Measurements from ENCODE around the gene CAPN14.
A peak's percentile ranks its signal among the peaks of the same experiment; 100 is the strongest.

The CAPN14 gene, protein sequence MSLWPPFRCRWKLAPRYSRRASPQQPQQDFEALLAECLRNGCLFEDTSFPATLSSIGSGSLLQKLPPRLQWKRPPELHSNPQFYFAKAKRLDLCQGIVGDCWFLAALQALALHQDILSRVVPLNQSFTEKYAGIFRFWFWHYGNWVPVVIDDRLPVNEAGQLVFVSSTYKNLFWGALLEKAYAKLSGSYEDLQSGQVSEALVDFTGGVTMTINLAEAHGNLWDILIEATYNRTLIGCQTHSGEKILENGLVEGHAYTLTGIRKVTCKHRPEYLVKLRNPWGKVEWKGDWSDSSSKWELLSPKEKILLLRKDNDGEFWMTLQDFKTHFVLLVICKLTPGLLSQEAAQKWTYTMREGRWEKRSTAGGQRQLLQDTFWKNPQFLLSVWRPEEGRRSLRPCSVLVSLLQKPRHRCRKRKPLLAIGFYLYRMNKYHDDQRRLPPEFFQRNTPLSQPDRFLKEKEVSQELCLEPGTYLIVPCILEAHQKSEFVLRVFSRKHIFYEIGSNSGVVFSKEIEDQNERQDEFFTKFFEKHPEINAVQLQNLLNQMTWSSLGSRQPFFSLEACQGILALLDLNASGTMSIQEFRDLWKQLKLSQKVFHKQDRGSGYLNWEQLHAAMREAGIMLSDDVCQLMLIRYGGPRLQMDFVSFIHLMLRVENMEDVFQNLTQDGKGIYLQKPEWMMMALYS

DNA sequence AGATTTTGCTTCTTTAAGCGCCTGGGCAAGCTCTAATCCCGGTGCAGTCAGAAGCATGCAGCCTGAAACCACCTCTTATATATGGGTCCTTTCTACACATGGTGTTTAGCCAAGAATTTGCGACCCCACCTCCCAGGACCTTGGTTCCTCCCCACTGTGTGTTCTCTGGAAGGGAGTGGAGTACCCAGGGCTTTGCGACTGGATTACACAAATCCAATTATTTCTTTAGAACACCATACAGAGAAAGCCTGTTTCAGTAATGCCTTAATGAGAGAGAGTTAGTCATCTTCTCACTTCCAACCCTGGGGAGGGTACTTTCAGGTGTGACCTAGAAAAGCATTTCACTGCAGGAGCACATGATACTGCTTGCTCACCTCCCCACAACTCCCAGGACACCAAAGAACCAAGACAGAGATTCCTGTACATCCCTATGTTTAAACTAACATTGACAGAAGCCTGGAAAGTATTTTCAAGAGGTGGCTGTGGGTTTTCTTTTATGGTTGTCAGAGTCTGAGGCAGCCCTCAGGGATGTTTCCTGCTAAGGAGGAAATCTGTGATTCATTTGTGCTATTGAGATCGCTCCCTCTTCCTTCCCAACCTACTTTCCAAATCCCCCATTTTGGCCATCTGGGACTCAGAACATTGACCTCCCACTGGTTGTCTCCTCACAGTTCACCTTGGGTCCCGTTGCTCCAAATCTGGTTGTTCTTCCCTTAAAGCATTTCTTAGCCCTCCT, at the start of gene CAPN14:
Gene CAPN14 (minus strand): TSS at position 51 of the 736 bp plus-strand sequence. CDS start 12,068 bp downstream, outside the sequence.
- no peak for DNase-seq

GRCh38 chr2:31266804-31267203, 49.5 kb upstream of the CAPN14 start:
- no peak for DNase-seq

GRCh38 chr2:31265234-31265633, 47.9 kb upstream of the CAPN14 start:
- DNase-seq = no peak

GRCh38 chr2:31263636-31264190, 46.4 kb upstream of the CAPN14 start:
- DNase-seq = no peak

DNA sequence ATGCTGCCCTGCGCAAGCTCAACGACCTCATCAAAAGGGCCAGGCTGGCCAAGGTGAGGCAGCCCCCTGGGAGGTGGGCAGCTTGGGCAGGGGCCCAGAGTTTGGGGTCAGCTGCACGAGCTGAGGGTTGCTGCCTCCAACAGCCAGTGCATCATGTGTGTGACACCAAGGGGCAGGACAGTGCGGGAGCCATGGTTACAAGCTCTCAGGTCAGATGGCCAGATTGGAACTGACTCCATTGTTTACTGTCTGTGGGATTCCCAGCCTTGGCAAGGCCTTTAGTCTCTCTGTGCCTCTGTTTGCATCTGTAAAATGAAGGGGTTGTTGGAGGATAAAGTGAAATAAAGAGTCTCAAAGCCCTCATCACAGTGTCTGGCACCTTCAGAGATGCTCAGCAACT, 43.6 kb upstream of the CAPN14 start:
- no peak for DNase-seq

DNA sequence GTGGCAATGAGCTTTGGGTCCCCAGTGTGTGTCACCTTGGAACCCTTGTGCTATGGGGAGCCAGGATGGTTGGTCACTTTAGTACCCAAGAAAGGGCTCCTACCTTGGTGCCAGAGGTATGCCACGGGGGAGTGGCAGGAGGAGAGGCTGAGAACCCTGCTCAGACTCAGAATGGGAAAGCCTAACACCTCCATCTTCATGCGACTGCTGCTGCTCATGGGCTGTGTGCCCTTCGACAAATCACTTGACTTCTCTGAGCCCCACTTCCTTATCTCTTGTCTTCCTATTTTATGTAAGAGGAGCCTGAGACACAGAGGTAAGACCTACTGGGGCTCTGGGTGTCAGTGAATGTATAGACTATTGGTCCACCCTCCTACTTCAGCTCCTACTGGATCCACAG, 41.8 kb upstream of the CAPN14 start:
- no peak for DNase-seq

- DNase-seq = no peak
Measured at GRCh38 chr2:31258351-31258750, 41.0 kb upstream of the CAPN14 start.

DNA sequence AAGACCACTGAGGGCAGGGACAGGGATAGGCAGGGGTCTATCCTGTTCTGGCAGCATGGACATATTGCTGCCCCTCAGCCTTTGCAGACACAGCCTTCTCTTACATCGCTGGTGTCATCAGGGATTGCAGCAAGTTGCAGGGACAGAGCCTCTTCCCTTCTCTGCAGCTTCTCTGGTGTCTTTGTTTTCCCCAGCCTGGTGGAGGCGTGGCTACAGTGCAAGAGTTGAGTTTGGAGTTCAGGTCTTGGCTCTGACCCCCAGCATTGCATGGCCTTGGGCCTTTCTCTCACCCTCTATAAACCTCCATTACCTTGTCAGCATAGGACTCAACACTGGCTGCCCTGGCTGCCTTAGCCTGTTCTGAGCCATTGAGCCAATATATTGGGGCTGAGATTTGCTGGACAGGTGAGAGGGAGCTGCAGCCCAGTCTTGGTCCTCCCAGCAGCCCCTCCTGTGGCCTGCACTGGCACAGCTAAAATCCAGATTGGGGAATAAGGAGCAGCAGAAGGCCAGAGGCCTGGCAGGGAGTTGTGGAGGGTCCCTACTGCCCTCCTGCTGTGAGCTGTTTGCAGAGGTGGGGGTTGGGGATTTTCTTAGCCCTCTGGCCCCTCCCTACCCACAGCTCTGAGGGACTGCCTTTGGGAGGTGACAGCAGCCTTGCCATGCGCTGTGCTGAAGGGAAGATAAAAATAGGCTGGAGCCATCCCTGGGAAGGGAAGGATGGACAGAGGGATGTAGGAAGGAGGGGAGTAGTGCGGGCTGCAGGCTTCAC, 39.5 kb upstream of the CAPN14 start:
- DNase-seq = peak; percentile 33

DNA sequence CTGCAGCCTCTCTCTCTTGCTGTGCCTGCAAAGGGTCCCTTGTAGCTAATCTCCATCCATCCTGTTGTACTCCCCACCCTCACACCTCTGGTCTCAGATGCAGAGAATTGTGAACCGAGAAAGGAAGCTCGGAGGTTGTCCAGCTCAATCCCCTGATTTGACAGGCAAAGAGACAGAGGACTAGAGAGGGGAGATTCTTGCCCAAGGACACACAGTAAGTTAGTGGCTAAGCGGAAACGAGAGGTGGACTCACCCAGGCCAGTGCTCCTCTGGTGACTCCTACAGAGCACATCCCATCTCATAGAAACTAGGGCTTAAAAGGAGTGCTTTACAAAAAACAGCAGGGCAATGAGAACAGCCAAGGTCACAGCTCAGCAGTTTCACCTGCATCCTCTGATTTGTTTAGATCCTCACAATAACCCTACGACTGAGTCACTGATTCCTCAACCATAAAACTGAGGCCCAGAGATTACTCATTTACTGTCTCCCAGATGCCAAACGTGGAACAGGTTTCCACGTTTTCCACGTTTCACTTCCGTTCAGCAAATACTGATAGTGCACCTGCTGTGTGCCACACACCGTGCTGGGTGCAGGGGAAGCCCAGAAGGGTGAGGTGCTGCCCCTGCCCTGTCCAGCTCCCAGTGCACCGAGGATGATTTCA, 38.7 kb upstream of the CAPN14 start:
- no peak for DNase-seq

- no peak for DNase-seq
Measured at GRCh38 chr2:31254237-31255203, 37.2 kb upstream of the CAPN14 start.

DNA sequence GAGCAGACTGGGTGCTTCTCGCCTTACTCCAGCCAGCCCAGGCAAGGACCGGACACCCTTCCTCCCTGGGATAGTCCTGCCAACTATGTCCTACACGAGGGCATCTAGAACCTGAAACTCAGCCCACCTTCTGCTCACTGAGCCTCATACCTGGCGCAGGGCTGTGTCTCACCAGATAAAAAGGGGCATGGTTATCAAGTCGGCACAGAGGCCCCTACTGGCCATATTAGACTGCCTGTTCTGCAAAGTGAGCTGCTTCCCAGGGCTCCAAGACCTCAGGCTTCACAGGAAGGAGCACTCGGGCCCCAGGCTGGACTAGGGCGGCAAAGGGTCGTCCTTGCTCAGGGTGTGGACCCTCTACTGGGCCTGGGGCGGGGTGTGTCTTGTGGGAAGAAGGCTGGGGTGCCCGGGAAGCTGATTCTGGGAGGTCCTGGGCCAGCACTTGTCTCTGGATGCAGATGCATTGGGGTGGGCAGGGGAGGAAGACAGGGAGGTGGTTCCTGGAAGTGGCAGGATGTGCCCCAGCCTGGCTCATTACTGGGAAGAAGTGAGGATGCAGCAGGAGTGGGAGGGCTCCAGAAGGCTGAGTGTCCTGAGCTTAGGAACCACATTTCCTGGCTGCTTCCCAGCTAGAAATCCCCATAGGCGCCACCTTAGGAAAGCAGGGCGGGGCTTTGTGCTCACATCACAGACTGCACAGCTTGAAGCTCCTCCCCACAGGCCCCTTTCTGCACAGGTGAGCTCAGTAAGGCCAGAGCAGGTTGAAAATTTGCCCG, 36.2 kb upstream of the CAPN14 start:
- no peak for DNase-seq

- no peak for DNase-seq
Measured at GRCh38 chr2:31251851-31252250, 34.5 kb upstream of the CAPN14 start.

- DNase-seq = no peak
Measured at GRCh38 chr2:31251018-31251417, 33.7 kb upstream of the CAPN14 start.

GRCh38 chr2:31249009-31249690, 31.8 kb upstream of the CAPN14 start:
- no peak for DNase-seq

DNA sequence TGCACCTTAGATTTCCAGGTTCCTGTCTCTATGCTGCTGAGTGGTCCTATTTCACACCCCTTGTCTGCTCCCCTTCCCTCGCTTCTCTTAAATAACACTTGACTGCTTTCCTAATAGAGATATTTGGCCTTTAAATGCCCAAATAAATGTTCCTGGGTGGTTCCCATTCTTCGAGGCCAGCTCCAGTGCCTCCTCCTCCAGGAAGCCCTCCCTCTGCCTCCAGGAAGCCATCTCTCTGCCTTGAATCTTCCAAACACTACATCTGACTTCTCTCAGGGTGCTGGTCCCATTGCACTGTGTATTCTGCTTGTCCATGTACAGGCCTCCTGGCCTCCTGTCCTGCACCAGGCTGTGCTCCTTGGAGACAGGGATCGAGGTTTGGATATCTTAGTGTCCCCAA, 30.8 kb upstream of the CAPN14 start:
- DNase-seq = no peak

- DNase-seq = no peak
Measured at GRCh38 chr2:31247711-31248110, 30.4 kb upstream of the CAPN14 start.

DNA sequence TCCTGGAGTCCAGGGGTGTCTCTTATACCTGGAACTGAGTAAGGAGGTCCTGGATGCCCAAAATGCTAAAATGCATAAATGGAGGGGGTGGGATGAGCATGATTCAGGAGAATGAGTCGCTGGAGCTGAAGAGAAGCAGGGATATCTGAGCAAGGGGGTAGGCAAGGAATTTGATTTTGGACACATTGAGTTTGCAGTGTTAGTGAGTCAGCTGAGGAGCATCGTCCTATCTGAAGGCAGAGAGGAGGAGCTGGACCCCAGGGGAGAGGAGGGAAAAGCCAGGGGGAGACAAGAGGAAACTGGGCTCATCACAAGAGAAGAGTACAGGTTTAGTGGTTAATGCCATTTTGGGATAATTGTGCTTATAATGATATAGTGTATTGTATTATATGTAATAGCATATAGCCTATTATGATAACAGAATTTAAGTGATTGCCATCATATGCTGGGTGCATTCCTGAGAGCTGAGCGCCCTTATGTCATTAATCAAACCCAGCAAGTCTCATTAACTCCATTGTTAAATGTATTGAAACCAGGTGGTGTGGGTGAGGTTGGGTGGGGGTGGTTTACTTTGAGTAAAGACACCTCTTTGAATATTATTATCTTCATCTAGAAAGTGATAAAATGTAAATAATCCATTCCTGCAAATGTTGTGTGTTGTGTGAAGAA, 29.0 kb upstream of the CAPN14 start:
- DNase-seq = no peak

DNA sequence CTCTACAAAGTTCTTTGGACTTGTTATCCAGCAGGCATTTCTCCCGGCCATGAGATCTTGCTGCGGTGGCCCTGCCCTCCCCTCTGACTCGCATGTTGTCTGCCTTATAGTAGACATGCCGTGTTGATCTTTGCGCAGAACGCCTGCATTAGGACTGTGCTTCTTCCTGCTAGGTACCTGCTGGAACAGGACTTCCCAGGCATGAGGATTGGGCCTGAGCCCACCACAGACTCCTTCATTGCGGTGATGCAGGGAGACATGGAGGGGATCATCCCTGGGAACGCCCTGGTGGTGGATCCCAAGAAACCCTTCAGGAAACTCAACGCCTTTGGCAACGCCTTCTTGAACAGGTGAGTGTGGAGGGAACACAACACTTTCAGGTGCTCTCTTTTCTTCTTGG, 26.8 kb upstream of the CAPN14 start:
- no peak for DNase-seq

DNA sequence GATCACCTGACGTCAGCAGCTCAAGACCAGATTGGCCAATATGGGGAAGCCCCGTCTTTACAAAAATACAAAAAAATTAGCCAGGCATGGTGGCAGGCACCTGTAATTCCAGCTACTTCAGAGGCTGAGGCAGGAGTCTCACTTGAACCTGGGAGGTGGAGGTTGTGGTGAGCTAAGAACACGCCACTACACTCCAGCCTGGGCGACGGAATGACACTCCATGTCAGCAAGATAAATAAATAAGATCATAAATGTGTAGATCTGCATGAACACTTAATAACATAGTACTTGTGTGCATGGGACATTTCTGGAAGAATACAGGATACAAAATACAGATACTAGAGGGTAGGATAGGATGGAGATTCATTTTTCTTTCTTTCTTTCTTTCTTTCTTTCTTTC, 25.7 kb upstream of the CAPN14 start:
- DNase-seq = no peak
